GM18511 (cell line): ENCODE data around the gene ROM1.
"Not testable (repeated sequence)": the region's sequence is repeated elsewhere in the genome, so short reads cannot be mapped to it uniquely, and the experiment has no call there.

ENCODE experiments used
- ATAC-seq: cut with Tn5 transposase; IDR thresholded peaks from one replicate; pipeline ENCODE4 v1.9.1; 2021; ENCODE audit warnings: mild to moderate bottlenecking, moderate library complexity; ENCODE audit not compliant: unreplicated experiment

Gene ROM1

GRCh38 chr11:62607714-62608113, 5.3 kb upstream of the ROM1 start:
- ATAC-seq, result no peak

GRCh38 chr11:62608776-62609175, 4.3 kb upstream of the ROM1 start:
- ATAC-seq, result no peak

DNA sequence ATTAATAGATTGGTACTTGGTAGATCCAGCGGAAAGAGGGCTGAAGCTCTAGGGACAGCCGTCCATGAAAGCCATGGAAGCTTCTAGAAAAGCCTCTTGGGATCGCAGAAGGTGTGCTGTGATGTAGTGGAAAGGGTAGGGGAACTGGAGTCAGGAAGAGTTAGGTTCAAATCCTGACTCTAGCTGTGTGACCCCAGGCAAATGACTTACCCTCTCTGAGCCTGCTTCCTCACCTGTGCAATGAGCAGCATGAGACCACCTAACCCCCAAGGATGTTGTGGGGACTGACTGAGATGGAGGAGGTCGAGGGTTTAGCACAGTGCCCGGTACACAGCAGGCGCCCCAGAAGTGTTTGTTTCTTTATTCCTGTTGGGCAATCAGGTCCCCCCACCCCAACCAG, 2.7 kb upstream of the ROM1 start:
- no peak for ATAC-seq

GRCh38 chr11:62610814-62611704, 2.0 kb upstream of the ROM1 start:
- no peak for ATAC-seq

DNA sequence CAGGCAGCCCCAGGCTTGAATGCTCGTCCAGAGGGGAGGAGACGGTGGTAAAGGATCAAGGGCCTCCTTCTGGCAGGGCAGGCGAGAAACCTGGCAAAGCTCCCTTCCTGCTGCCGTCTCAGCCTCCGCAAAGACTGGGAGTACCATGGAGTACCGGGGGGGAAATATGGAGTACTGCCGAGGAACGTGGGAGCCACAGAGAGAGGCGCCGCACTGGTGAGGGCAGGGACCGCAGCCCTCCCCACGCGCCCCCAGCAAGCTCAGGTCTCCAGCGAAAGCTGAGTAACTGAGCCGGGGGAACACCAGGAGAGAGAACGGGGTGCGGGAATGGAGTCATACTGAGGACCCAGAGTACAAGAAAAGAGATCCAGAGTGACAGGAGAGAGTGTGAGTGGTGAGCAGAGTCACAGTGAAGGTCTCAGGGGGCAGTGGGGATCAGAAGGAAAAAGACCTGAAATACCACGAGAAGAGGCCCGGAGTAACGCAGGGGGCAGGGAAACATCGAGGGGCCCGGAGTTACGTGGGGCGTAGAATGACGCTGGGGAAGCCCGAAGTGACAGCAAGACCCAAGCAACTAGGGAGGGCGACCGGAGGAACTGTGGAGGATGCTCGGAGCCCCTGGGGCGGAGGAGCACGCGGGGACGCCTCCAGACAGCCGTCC, 1.2 kb upstream of the ROM1 start:
- ATAC-seq, result peak; percentile 30

GRCh38 chr11:62613291-62613778, 278 bp downstream of the ROM1 start:
- no peak for ATAC-seq

- ATAC-seq, result no peak
These were observed 1.2 kb downstream of the ROM1 start for GRCh38 chr11:62614275-62614674.

GRCh38 chr11:62615521-62615920, 2.5 kb downstream of the ROM1 start:
- ATAC-seq, result no peak

DNA sequence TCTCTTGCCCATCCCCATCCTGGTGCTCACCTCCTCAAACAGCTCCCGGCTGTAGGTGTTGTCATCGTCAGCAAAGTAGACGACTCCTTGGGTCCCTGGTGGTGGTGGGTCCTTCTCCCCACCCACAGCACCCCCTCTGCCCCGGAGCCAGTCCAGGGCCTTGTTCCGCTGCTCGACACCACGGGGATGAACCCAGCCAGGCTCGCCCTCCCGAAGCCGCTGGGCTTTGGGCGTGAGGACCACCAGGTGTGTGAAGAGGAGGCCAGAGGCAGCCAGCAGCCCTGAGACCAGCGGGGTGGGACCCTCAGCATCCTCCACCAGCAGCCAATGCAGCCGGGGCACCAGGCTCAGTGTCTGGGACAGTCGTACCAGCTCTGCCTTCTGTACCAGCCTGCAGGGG, 3.9 kb downstream of the ROM1 start:
- ATAC-seq, result not testable (repeated sequence)

DNA sequence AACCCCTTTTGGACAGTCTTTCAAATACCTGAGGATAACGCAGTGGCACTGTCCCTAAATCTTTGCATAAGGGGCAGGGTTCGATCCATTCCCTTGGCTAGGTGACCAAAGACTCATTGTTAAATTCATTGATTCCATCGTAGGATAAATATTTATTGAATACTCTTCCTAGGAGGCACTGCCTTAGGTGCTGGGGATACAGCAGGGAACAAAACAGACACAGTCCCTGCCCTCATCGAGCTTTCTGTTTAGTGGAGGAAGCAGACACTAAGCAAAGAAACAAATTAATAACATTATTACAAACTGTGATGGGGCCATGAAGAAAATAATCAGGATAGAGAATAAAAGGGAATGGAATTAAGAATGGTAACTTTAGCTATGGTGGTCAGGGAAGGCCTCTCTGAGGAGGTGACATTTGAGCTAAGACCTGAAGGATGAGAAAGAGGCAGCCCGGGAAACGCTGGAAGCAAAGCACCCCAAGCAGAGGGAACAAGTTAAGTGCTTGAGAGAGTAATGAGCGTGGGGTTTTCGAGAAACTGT, 8.0 kb downstream of the ROM1 start:
- ATAC-seq, result no peak

DNA sequence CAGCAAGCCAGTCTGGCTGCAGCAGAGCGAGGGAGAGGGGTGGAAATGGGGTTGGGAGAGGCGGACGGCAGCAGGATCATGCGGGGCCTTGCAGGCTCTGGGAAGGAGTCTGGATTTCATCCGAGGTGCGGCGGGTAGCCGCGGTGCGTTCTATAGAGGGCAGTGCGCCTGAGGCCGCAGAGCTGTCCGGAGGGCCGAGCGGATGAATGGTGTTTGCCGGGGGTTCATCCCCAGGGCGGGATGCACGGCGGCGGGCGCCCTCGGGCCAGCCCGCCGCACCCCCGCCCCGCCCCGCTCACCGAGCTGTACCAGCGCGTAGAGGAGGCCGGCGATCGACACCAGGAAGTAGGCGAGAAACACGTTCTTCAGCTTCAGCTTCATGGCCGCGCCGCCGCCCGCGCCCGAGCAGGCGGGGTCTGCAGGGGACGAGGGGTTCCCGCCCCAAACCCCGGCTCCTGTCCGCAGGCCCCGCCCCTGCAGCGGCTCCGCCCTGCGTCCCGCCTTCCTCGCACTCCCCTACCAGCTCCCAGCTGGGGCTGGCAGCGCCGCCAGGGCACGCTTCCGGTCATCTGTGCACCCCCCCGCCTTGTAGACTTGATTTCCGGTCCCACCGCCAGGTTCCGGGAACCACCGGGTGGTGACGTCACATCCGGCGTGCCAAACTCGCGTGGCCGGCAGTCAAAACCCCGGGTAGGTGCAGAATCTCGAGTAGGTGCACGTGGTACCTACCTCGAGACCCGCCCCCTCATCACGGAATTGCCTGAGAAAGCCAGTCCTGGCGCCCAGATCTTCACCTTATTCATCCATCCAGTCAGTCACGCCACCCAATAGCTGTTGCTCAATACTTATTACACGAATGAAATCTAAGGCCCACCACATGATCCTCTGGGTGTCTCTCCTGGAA, 8.8 kb downstream of the ROM1 start, which contains the start of gene B3GAT3:
Gene B3GAT3 (minus strand): TSS at position 420 of the 904 bp plus-strand sequence. CDS start 39 bp downstream, at position 381.
- ATAC-seq, result peak; percentile 95

- ATAC-seq, result no peak
These were observed 9.5 kb downstream of the ROM1 start for GRCh38 chr11:62622476-62623089.

GRCh38 chr11:62627713-62628112, 14.7 kb downstream of the ROM1 start:
- ATAC-seq, result no peak

DNA sequence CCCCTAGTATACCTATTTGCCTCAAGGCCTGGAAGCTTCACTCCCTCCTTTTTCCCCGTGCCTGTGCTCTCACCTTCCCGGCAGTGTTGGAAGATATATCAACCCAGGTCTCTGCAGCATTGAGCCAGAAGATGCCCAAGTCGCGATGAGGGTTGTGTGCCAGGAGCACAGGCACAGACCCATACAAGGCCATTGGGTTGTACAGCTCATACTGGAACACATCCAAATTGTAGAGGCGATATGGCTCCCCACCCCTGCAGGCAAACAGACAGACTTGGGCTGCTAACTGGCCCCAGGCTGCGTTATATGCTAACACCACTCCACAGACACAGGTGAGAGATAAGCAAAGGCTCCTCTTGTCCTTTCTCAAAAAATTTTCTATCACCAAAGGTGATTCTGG, 19.4 kb downstream of the ROM1 start:
- ATAC-seq, result no peak

- ATAC-seq, result no peak
These were observed 31.2 kb downstream of the ROM1 start for GRCh38 chr11:62644220-62644619.

DNA sequence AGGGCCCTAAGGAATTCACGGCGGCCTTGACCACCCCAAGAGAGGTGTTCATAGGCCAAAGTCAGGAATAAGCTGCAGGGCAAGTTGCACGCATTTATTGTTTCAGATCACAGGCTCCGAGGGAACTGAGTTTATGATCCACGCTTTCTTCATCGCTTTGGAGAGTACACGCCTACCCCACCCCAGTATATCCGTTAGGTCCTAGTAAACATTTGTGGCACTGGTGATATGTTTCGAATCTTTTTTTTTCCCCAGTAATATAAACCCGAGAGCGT, 32.6 kb downstream of the ROM1 start:
- no peak for ATAC-seq

GRCh38 chr11:62645946-62646824, 33.1 kb downstream of the ROM1 start, which contains the start of gene GANAB:
Gene GANAB (minus strand): TSS chr11:62646613. CDS start chr11:62646599, 14 bp downstream.
- ATAC-seq, result peak; percentile 95

GRCh38 chr11:62646825-62647608, 34.0 kb downstream of the ROM1 start:
- peak; percentile 5 for ATAC-seq

DNA sequence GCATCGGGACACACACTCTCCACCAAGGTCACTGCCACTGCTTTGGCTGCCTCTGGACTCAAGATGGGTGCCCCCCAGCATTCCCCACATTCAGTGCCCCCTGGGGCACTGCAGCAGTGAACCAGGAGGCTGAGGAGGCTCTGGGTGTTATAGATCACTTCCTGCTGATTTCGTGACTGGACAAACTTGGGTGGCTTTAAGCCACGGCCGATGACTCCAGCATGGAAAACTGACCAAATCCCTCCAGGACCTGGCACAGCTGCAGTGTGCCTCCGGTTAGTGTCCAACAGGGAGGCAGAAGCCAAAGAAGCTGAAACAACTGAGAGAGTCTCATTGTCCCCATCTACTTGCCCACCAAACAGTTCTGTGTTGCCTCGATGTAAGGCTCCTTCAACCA, 34.5 kb downstream of the ROM1 start:
- ATAC-seq, result no peak
